ENCODE measurements around the gene FAM163B.

FAM163B gene

GRCh38 chr9:133539991-133540697 is 69.0 kb downstream of the FAM163B start:
- DNase-seq = no peak

DNA sequence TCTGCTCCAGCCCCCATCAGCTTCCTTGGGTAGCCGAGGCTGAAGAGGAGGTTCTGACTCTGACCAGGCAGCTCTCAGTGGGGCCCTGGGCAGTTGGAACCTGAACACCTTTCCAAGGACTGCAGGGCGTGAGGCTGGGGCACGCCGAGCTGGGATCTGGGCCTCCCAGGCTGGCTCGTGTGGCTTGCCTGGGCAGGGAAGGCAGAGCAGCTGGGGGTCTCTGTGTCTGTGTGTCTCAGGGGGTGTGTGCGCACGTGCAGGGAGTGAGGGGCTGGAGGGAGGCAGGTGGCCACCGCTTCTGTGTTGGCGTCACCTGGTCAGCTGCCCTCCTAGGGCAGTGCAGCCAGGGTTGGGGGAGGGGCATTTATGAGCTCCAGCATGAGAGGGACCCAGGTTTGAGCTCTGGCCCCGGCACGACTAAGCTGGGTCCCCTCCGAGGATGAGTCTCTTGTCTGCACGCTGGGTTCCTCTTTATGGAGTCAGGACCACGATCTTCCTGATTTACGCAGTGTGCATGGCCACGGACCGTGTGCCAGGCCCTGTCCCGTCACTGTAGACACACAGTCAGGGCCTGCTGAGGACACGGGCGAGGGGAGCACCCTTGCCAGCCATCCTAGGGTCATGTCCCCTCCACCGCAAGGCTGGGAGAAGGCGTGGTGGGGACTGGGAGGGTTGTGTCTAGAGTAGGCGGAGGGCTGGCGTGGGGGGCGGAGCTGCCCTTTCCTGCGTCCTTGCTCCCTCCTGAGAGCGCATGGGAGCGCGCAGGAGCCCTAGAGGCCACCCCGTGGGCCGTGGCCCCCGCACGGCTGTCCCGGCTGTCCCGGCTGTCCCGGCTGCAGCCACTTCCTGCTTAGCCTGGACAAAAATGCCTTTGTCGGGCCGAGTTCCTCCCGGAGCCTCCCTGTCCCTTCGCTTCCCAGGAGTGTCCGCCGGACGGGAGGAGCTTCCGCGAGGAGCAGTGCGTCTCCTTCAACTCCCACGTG is 70.0 kb downstream of the FAM163B start:
- DNase-seq = no peak

GRCh38 chr9:133538176-133538575 is 71.0 kb downstream of the FAM163B start:
- DNase-seq = no peak

GRCh38 chr9:133537257-133537656 is 71.9 kb downstream of the FAM163B start:
- DNase-seq = no peak

GRCh38 chr9:133536536-133536935 is 72.7 kb downstream of the FAM163B start:
- no peak for DNase-seq

GRCh38 chr9:133536080-133536479 is 73.1 kb downstream of the FAM163B start:
- DNase-seq = no peak

- DNase-seq = no peak
Observed at GRCh38 chr9:133535306-133535877, 73.8 kb downstream of the FAM163B start.

DNA sequence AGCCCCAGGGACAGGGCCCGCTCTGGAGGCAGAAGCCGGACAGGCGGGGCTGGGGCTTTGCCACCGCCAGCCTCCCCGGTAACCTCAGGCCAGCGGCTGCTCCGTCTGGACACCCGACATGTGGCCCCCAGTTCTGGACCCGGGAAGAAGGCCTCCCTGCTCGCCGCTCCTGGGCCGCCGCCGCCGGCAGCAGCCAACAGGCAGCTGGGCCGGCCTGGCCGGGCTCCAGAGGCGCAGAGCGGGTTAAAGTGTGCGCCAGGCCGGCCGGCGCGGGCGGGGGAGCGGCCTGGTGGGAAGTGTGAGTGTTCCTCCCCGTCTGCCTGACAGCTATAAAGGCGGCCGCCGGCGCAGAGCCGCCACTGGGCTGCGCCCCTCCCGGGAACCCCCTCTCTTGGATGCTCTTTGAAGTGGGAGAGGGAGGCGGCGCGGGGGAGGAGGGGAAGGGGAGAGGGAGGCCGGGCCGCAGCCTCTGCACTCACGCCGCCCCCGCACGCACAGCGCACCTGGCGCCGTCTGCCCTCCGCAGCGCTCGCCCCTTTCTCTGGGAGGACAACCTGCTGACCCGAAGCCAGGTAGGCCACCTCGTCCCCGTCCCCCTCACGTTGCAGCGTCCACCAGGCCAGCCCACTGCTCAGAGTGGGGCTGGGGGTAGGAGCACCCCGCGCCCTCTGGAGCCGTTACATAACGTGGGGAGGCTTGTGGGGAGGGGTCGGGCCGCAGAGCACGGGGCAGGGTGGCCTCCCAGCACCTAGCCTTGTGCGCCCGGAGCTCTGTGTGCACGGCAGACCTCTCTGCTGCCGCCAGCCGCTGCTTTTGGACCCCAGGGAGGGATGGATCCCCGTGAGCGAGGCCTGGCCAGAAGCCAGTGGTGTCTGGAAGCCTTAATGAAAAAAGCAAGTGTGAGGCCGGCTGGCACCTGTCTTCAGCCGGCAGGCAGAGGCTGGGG is 74.6 kb downstream of the FAM163B start, which contains the start of gene ADAMTSL2:
Gene ADAMTSL2, plus strand, starts transcription at position 359 of the 946 bp plus-strand sequence. CDS start 2,009 bp downstream, outside the sequence.
- peak; percentile 38 for DNase-seq

DNA sequence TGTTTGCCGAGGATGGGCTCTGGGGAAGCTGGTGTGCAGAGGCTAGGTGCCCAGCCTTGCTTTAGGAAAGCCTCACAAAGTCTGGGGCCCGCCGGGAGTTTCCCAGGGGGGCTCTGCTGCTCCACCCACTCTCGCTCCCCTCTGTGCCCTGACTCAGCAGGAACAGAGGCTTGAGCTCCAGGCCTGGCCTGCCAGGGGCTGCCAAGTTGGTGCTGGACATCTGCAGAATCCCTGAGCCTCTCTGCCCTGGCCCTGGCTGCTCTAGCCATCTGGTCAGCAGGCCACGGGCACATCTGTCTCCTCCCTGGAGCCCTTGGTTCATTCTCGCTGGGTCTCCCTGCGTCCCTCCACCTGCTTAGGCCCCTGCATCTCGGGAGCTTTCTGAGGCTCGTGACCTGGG is 75.3 kb downstream of the FAM163B start:
- DNase-seq = no peak

- DNase-seq = no peak
Observed at GRCh38 chr9:133532937-133533668, 76.1 kb downstream of the FAM163B start.

- DNase-seq = no peak
Observed at GRCh38 chr9:133531293-133531692, 77.9 kb downstream of the FAM163B start.

GRCh38 chr9:133529874-133530273 is 79.3 kb downstream of the FAM163B start:
- no peak for DNase-seq

DNA sequence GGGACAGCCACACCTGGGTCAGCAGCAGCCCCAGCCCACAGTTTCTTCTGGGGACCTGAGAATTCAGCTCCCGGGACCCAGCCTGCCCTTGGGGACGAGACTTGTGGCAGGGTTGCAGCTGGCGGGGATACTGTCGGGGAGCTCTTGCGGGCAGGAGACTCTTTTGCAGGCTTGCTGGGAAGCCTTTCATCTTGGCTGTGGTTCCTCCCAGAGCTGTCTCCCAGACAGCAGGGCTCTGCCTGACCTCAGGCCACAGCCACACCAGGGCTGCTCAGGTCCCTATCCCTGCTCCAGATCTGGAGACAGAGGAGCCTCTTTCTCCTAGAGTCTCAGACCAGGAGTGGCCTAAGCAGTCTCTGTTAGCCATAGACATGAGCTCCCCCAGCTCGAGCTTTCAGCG is 79.7 kb downstream of the FAM163B start:
- no peak for DNase-seq

- no peak for DNase-seq
Observed at GRCh38 chr9:133528876-133529241, 80.3 kb downstream of the FAM163B start.

DNA sequence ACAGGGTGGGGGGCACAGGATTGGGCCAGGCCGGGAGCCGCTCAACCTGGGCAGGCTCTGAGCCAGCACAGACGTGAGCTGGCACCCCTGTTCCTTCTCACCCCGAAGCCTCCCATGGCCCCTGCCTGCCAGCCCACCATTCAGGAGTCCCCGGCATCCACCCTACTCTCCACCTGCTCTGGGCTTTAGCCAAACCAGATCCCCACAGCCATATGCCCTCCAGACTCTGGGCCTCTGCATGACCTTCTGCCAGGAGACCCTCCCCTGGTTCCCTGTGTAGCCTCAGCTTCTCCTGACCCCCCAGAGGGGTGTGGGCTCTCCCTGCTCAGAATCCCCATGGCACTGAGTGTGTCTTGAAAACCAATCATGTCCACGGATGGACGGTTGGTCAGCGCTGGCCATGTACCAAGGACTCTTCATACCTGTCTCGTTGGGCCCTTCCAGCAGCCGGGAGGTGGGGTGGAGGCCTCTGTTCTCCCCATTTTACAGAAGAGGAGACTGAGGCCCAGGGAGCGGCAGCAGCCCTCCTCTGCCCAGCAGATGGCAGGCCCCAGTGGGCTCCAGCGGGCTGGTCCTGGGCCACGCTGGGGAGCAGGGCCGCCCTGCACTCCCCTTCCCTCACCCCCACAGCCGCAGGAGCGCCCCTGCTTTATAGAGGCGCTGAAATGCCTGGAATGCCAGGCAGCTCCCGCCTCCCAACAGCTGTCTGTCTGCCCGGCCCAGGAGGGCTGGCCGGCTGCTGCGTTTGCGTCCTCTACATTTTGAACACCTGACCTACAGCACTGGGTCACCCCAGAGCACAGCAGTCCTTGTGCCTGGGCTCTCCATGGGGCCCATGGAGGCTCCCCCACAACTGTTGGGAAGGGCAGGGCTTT is 81.0 kb downstream of the FAM163B start:
- no peak for DNase-seq

DNA sequence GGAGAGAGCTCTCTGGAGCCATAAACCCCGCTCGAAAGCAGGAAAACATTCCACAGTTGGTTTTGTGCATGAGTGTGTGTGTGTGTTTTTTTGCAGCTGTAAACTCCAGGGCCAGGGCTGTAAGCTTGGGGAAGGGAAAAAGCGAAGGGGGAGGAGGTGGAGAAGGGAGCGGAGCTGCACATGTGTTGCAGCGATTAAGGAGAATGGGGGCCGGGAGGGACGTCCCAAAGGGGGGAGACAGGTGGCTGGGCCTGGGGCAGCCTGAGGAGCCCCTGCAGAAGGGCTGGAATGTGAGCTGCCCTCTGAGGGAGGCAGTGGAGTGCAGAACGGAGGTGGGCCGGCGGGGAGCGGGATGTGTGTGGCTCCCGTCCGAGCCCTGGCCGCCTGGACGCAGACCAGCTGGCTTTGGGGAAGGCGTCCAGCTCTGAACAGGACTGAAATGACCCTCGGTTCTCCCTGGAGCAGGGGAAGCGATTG is 81.7 kb downstream of the FAM163B start:
- no peak for DNase-seq
